ENCODE measurements around the gene SUSD4. TPM values are rescaled to one million over a fixed set of nuclear protein-coding genes. Genes with fewer than 3 reads are reported as not detected.

Gene SUSD4
- total and polyA plus RNA-seq, 12 donors = 1.5 to 26.9 (median 7.0) TPM

DNA sequence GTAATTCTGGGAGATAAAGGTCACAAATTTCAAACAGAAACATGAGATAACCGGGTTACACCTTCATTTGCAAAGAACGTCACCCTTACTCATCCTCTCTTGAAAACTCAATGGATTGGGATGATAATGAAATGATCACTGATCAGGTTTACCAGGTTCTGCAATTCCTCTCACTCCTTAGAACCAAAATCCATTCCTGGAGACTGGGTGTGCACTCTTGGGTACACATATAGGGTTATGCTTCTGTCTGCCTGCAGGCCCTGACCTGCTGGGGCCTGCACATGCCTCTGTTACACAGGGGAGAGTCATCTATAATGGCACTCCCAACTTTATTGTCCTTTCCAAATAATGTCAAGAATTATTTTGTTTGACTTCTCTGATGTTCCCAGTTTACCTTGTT is 8.3 kb downstream of the SUSD4 start:
- Histone ChIP-seq H3K36me3 (replicated peaks in 1 of 2) (no peaks in the 10 kb centered on the region), H3K27me3 (peaks cover 10% of the 10 kb centered on the region), H3K9me3 (replicated peaks in 1 of 3) (no peaks in the 10 kb centered on the region), H3K4me3 (no peak overlapping the region), H3K27ac (no peak overlapping the region), H3K4me1 (replicated peaks in 1 of 2) (no peaks in the 10 kb centered on the region)
- TF ChIP-seq, protein P1, sequence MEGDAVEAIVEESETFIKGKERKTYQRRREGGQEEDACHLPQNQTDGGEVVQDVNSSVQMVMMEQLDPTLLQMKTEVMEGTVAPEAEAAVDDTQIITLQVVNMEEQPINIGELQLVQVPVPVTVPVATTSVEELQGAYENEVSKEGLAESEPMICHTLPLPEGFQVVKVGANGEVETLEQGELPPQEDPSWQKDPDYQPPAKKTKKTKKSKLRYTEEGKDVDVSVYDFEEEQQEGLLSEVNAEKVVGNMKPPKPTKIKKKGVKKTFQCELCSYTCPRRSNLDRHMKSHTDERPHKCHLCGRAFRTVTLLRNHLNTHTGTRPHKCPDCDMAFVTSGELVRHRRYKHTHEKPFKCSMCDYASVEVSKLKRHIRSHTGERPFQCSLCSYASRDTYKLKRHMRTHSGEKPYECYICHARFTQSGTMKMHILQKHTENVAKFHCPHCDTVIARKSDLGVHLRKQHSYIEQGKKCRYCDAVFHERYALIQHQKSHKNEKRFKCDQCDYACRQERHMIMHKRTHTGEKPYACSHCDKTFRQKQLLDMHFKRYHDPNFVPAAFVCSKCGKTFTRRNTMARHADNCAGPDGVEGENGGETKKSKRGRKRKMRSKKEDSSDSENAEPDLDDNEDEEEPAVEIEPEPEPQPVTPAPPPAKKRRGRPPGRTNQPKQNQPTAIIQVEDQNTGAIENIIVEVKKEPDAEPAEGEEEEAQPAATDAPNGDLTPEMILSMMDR (IDR thresholded peaks at IDR 0.05) = no peak
- TF ChIP-seq POLR2A (IDR thresholded peaks at IDR 0.05) = no peak
- no peak for DNase-seq
- intact Hi-C loops (cut with DNase I) = no loop called here
- 83 to 96% (median 88%) methylated on average over 2 of the region's 2 CpGs for WGBS, 4 donors

DNA sequence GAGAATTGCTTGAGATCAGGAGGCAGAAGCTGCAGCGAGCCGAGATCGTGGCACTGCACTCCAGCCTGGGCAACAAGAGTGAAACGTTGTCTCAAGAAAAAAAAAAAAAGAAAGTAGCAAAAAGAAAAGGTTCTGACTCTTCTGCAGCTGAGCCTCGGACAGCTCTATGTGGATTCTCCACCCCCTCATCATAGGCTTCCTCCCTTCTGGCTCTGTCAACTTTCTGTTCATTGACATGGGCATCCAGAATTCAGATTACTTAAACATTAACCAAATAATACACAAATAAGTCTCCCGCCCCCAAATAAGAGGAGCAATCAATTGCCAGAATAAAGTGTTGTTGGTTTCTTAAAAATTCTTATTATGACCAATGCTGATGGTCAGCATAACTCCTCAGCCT is 10.0 kb downstream of the SUSD4 start:
- no peaks in the 10 kb centered on the region for H3K36me3 ChIP-seq (replicated peaks in 1 of 2)
- H3K4me3 ChIP-seq = no peak overlapping the region
- no peaks in the 10 kb centered on the region for H3K4me1 ChIP-seq (replicated peaks in 1 of 2)
- DNase-seq = no peak
- no peaks in the 10 kb centered on the region for H3K9me3 ChIP-seq (replicated peaks in 1 of 3)
- H3K27ac ChIP-seq = no peak overlapping the region
- intact Hi-C loops (cut with DNase I) = no loop called here
- TF ChIP-seq, protein P1 (IDR thresholded peaks at IDR 0.05) = no peak
- TF ChIP-seq POLR2A (IDR thresholded peaks at IDR 0.05) = no peak
- WGBS, 4 donors = 66 to 76% (median 67%) methylated on average over 6 of the region's 6 CpGs
- H3K27me3 ChIP-seq = peaks cover 10% of the 10 kb centered on the region

DNA sequence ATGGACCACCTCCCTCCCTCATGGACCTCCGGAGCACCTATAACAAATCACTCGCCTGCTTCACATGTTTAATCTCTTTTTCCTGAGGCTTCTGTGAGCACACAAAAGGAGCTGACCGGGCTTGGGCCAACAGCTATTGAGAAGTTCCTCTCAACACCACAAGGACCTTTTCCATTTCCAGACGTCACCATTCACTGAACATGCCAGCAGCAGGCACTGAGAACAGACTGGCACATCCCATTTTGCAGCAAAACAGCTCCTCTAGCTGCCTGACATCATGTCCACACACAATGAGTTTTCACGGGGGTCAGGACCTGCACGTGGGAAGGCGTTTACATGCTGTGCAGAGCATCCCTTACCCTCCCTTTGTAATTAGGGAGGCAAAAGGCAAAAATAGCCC is 11.0 kb downstream of the SUSD4 start:
- Histone ChIP-seq H3K27me3 (peaks cover 10% of the 10 kb centered on the region), H3K9me3 (replicated peaks in 1 of 3) (no peaks in the 10 kb centered on the region), H3K27ac (no peak overlapping the region), H3K36me3 (replicated peaks in 1 of 2) (no peaks in the 10 kb centered on the region), H3K4me3 (no peak overlapping the region), H3K4me1 (replicated peaks in 1 of 2) (no peaks in the 10 kb centered on the region)
- DNase-seq = no peak
- intact Hi-C loops (cut with DNase I) = no loop called here
- TF ChIP-seq, protein P1 (IDR thresholded peaks at IDR 0.05) = no peak
- no peak for TF ChIP-seq POLR2A (IDR thresholded peaks at IDR 0.05)
- 46 to 63% (median 54%) methylated on average over 6 to 7 of the region's 7 CpGs for WGBS, 4 donors

DNA sequence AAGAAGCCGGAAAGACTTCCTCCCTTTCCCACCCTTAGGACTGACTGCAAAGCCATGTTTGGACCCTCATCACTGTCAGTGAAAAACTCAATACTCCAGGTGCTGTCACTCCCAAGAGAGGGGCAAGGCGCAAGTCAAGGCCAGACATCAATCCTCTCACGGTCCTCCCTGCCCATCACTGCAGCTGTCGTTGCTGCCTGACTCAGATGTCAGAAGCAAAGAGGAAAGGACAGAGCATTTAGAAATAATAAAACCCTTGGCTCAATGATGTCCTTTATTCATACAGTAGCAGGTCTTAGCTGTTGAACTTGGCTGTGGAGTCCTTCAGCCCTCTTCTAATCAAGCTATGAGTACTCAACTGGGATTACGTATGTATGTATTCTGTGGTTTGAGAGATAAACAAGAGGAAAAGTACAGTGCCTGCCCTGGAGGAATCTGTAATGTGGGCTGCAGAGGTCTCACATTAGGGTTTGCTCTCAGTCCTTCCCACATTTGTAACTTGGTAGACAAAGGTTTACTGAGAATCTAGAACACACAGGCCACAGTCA is 13.5 kb downstream of the SUSD4 start:
- Histone ChIP-seq H3K36me3 (replicated peaks in 1 of 2) (no peaks in the 10 kb centered on the region), H3K27ac (no peak overlapping the region), H3K27me3 (peaks cover 10% of the 10 kb centered on the region), H3K4me1 (replicated peaks in 1 of 2) (no peaks in the 10 kb centered on the region), H3K9me3 (replicated peaks in 1 of 3) (no peaks in the 10 kb centered on the region), H3K4me3 (no peak overlapping the region)
- DNase-seq = no peak
- WGBS, 4 donors = 56 to 78% (median 70%) methylated on average over 5 of the region's 5 CpGs
- TF ChIP-seq POLR2A (IDR thresholded peaks at IDR 0.05) = no peak
- TF ChIP-seq, protein P1 (IDR thresholded peaks at IDR 0.05) = no peak
- intact Hi-C loops (cut with DNase I) = no loop called here

All from adrenal gland (tissue), 12 donors.